ENCODE results near the gene ADAMTSL1. TPM values are rescaled to one million over a fixed set of nuclear protein-coding genes. Genes with fewer than 3 reads are reported as not detected.

Gene ADAMTSL1
- total and polyA plus RNA-seq, 9 of the 15 experiments (the other 6 are each of a cell fraction or from before 2014, with no cell fraction given) = 0.01 TPM; not detected in 8

GRCh38 chr9:18864516-18864915, 390.6 kb downstream of the ADAMTSL1 start:
- no peak for ATAC-seq
- CTCF ChIA-PET (ENCODE audit: low intra/inter-chr PET ratio) = no interaction called here
- Histone ChIP-seq H2AFZ (ENCODE audit: low read depth, low read length) (no peak overlapping the region), H3K27ac (ENCODE audit: extremely low read depth, low read depth, low read length) (no peak overlapping the region), H3K9me3 (replicated peaks; ENCODE audit: control insufficient read depth, insufficient read depth, low read depth, low read length) (no peaks in the 10 kb centered on the region), H3K27me3 (ENCODE audit: control insufficient read depth in 2 of 2, insufficient read depth in 2 of 2, low read length in 2 of 2) (no peaks in the 10 kb centered on the region), H3K4me2 (ENCODE audit: insufficient read depth, low read length) (no peak overlapping the region), H3K4me3 (no peak overlapping the region), H3K79me2 (ENCODE audit: control insufficient read depth, insufficient read depth, low read length) (no peaks in the 10 kb centered on the region), H3K9me1 (ENCODE audit: control insufficient read depth, insufficient read depth, low read length) (no peaks in the 10 kb centered on the region), H3K4me1 (replicated peaks in 1 of 2; ENCODE audit: control insufficient read depth in 2 of 2, insufficient read depth in 2 of 2, low read length in 2 of 2) (no peaks in the 10 kb centered on the region), H4K20me1 (replicated peaks; ENCODE audit: control insufficient read depth, insufficient read depth, low read length) (no peaks in the 10 kb centered on the region), H3K9ac (ENCODE audit: insufficient read depth in 1 of 2, low read depth in 2 of 2, low read length in 2 of 2) (no peak overlapping the region), H3K36me3 (ENCODE audit: control insufficient read depth, insufficient read depth, low read length) (no peaks in the 10 kb centered on the region)
- no peak for TF ChIP-seq JUND (IDR thresholded peaks at IDR 0.05; ENCODE audit: borderline replicate concordance, low read depth, low read length)
- TF ChIP-seq JUND (tag; IDR thresholded peaks at IDR 0.05; ENCODE audit: borderline replicate concordance, low read depth, low read length) = no peak
- TF ChIP-seq NR0B1 (IDR thresholded peaks at IDR 0.05; ENCODE audit: partially characterized antibody) = no peak
- TF ChIP-seq SLC30A9 (CRISPR knock-in tag; IDR thresholded peaks at IDR 0.05) = no peak
- no peak for TF ChIP-seq TCF3 (CRISPR knock-in tag; IDR thresholded peaks at IDR 0.05)
- TF ChIP-seq SNIP1 (IDR thresholded peaks at IDR 0.05; ENCODE audit: low read depth) = no peak
- no peak for TF ChIP-seq HDAC8 (tag; IDR thresholded peaks at IDR 0.05)
- TF ChIP-seq SPI1 (IDR thresholded peaks at IDR 0.05; ENCODE audit: borderline replicate concordance, low read depth, low read length) = no peak
- no peak for TF ChIP-seq DLX4 (CRISPR knock-in tag; IDR thresholded peaks at IDR 0.05)
- TF ChIP-seq TCF7L2 (IDR thresholded peaks at IDR 0.05; ENCODE audit: low read depth, low read length) = no peak
- no peak for TF ChIP-seq SP1 (CRISPR knock-in tag; IDR thresholded peaks at IDR 0.05)
- intact Hi-C loops (cut with micrococcal nuclease) (no loop called here), in situ Hi-C loops (cut with MboI) (no loop called here)
- no TSS peak for BruUV-seq (replicated peaks)
- DNase-seq (ENCODE audit: extremely low read depth in 1 of 4, low spot score in 3 of 4) = no peak
- POLR2A ChIA-PET = no interaction called here
- WGBS (ENCODE audit: insufficient coverage, low coverage, missing lambda C conversion rate) = 0% methylated on average over 1 of the region's 1 CpG
- FAIRE-seq = no peak

Measured in K562 (cell line).